SK-N-MC (cell line): Measurements from ENCODE around the gene AKAP13.

Experiments
- EZH2 ChIP-seq: fragments of 200-600 bp; sonication (generic); IDR thresholded peaks from one replicate; pipeline ENCODE4 v1.6.1; 2017; ENCODE audit warnings: antibody characterized with exemption
- POLR2AphosphoS5 ChIP-seq: IDR thresholded peaks from 2 replicates; pipeline ENCODE4 v1.6.1; 2012; ENCODE audit warnings: mild to moderate bottlenecking, low read depth, low read length, borderline replicate concordance

DNA sequence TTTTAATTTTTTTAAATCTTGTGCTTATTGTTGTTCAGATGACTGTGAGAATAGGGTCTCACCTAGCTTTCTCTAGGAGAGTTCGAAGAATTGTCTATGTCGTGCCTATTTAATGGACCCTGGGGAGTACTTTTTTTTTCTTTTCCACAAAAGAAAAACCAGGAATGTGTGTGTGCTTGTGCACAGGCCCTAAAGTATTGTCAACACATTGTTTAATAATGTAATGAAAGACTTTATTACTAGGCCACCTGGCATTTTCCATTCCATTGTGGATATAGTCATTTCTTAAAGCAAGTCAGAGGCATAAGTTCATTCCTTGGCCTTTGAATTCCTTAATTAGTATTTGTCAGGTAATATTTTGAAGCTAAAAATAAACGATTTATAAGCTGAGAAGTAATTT, 278.4 kb downstream of the AKAP13 start:
- TF ChIP-seq EZH2, result no peak
- TF ChIP-seq POLR2AphosphoS5, result no peak
